ENCODE measurements around the gene INO80.

The INO80 gene

DNA sequence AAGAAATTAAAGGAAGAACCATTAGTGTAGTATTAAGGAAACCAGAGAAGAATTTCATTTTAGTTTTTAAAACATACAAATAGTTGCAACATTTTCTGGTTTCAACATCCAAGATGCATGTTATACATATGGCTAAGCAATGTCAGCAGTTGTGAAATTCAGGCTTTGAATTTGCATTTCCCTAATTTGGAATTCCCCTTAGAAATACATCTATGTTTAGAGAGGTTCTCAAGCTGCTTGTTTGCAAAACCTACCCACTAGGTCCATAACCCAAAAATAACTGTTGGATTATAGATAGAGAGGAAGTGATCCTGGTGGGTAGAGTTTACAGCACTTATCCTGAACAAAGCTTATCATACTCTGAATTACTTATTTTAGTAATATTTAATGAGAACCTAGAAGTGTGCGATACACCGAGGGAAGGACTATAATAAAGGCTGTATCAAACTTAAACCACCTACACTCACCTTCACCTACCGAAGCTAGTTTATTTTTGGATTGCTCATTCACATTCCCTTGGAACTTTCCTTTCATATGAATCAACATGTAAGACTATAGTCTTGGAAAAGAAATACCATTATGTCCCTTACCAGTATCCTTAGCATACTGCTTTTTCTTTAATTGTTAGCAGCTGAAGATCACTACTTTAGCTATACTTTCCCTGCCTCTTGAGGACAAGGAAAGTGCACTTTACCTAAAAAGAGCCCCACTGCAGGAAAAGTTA, 102.2 kb downstream of the INO80 start:
- Histone ChIP-seq H3K9ac (ENCODE audit: low read depth, low read length) (no peak overlapping the region), H3K9me3 (ENCODE audit: control insufficient read depth, insufficient read depth, low read length) (no peaks in the 10 kb centered on the region), H3K4me1 (ENCODE audit: control insufficient read depth, insufficient read depth, low read length) (no peaks in the 10 kb centered on the region), H3K27me3 (ENCODE audit: control insufficient read depth, insufficient read depth, low read length) (no peaks in the 10 kb centered on the region), H3K4me3 (ENCODE audit: low read depth, low read length) (no peak overlapping the region), H3K36me3 (ENCODE audit: control insufficient read depth, insufficient read depth, low read length) (peaks cover 6% of the 10 kb centered on the region)

DNA sequence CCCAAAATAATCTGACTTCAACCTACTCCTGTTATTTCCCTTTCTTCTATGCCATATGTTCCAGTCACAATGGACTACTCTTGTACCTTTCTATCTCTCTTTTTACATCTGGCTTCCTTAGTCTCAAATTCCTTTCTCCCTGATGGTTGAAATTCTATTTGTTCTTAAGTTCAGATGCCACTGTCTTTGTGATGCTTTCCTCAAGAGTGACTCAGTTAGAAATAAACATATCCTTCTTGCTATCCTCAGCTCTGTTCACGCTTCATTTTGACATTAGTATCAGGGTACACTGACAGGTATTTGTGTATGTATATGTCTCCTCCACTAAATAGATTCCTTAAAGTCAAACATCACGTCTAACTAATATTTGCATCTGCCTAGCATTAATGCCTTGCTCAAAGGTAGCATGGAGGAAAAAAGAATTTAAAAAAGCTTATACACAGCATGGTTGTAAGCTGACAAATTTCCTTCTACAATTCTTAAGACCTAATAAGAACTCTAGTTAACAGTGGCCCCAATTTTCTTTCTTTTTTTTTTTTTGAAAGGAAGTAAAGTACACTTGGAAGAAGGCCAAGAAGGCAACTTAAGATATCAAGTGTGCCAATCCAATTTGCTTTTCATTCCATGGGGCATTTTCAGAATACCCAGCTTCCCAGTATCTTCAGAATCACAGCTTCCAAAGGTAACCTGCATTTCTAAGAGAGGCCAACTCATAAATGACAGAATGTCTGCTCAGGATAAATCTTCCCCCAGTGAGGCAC, 104.8 kb downstream of the INO80 start:
- Histone ChIP-seq H3K36me3 (ENCODE audit: control insufficient read depth, insufficient read depth, low read length) (peaks cover 6% of the 10 kb centered on the region), H3K4me1 (ENCODE audit: control insufficient read depth, insufficient read depth, low read length) (no peaks in the 10 kb centered on the region), H3K27me3 (ENCODE audit: control insufficient read depth, insufficient read depth, low read length) (no peaks in the 10 kb centered on the region), H3K9me3 (ENCODE audit: control insufficient read depth, insufficient read depth, low read length) (no peaks in the 10 kb centered on the region), H3K9ac (ENCODE audit: low read depth, low read length) (no peak overlapping the region), H3K4me3 (ENCODE audit: low read depth, low read length) (no peak overlapping the region)

GRCh38 chr15:41010345-41010744, 105.7 kb downstream of the INO80 start:
- Histone ChIP-seq H3K9ac (ENCODE audit: low read depth, low read length) (no peak overlapping the region), H3K4me1 (ENCODE audit: control insufficient read depth, insufficient read depth, low read length) (no peaks in the 10 kb centered on the region), H3K27me3 (ENCODE audit: control insufficient read depth, insufficient read depth, low read length) (no peaks in the 10 kb centered on the region), H3K9me3 (ENCODE audit: control insufficient read depth, insufficient read depth, low read length) (no peaks in the 10 kb centered on the region), H3K36me3 (ENCODE audit: control insufficient read depth, insufficient read depth, low read length) (peaks cover 5% of the 10 kb centered on the region), H3K4me3 (ENCODE audit: low read depth, low read length) (no peak overlapping the region)

- H3K9me3 ChIP-seq (ENCODE audit: control insufficient read depth, insufficient read depth, low read length), result no peaks in the 10 kb centered on the region
- no peak overlapping the region for H3K4me3 ChIP-seq (ENCODE audit: low read depth, low read length)
- no peak overlapping the region for H3K9ac ChIP-seq (ENCODE audit: low read depth, low read length)
- H3K27me3 ChIP-seq (ENCODE audit: control insufficient read depth, insufficient read depth, low read length), result no peaks in the 10 kb centered on the region
- H3K4me1 ChIP-seq (ENCODE audit: control insufficient read depth, insufficient read depth, low read length), result no peaks in the 10 kb centered on the region
- no peaks in the 10 kb centered on the region for H3K36me3 ChIP-seq (ENCODE audit: control insufficient read depth, insufficient read depth, low read length)
These were observed 109.6 kb downstream of the INO80 start for GRCh38 chr15:41006479-41006878.

DNA sequence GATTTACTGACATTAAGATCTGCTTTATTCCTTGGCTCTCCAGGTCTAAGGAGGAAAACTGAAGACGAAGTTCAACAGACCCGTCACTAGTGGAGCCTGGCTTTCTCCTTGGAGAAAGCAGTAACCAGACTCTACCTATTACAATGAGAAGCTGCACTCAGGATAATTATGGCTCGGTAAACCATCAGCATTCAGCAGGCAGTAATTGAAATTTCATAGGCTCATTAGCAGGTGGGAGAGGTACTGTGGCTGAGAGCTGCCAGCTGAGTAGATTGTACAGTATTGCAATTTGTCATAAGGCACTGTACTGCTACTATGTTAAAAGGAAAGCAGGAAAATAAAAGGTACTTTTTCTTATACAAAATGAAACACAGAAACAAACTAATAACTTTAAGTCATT, 111.6 kb downstream of the INO80 start:
- Histone ChIP-seq H3K9me3 (ENCODE audit: control insufficient read depth, insufficient read depth, low read length) (no peaks in the 10 kb centered on the region), H3K27me3 (ENCODE audit: control insufficient read depth, insufficient read depth, low read length) (no peaks in the 10 kb centered on the region), H3K9ac (ENCODE audit: low read depth, low read length) (no peak overlapping the region), H3K4me3 (ENCODE audit: low read depth, low read length) (no peak overlapping the region), H3K36me3 (ENCODE audit: control insufficient read depth, insufficient read depth, low read length) (no peaks in the 10 kb centered on the region), H3K4me1 (ENCODE audit: control insufficient read depth, insufficient read depth, low read length) (no peaks in the 10 kb centered on the region)

DNA sequence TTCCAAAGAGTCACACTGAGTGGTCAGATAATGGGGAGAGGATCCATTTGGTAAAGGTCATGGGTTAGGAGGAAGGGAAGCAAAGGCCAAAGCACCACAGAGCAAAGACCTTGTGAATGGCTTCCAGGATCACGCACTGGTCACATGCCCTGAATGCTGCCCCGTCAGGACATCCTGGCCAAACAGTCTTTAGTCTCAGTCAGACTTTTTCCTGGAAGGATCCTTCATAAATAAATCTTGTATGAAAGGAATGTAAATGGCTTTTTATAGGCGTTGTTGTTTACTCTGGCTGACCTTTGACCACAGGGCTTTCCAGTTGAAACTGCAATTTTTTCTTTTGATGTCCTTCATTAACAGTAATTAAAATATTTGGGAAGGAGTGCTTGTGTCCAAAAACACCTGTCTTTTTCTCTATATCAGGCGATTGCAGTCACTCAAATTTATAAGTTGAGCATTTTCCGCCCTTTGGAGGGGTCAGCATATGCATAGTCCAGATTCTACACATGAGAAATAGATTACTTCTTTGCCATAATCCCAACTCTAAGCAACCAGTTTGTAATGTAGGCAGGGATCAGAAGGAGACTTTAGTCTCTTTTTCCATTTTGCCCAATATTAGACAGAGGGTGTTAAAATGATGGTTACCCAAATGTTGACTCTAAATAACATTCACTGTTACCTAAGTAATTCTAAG, 114.4 kb downstream of the INO80 start:
- H3K4me3 ChIP-seq (ENCODE audit: low read depth, low read length), result no peak overlapping the region
- H3K36me3 ChIP-seq (ENCODE audit: control insufficient read depth, insufficient read depth, low read length), result no peaks in the 10 kb centered on the region
- H3K27me3 ChIP-seq (ENCODE audit: control insufficient read depth, insufficient read depth, low read length), result no peaks in the 10 kb centered on the region
- no peak overlapping the region for H3K9ac ChIP-seq (ENCODE audit: low read depth, low read length)
- H3K4me1 ChIP-seq (ENCODE audit: control insufficient read depth, insufficient read depth, low read length), result no peaks in the 10 kb centered on the region
- no peaks in the 10 kb centered on the region for H3K9me3 ChIP-seq (ENCODE audit: control insufficient read depth, insufficient read depth, low read length)

GRCh38 chr15:40999190-40999589, 116.9 kb downstream of the INO80 start:
- H3K9ac ChIP-seq (ENCODE audit: low read depth, low read length), result no peak overlapping the region
- H3K27me3 ChIP-seq (ENCODE audit: control insufficient read depth, insufficient read depth, low read length), result no peaks in the 10 kb centered on the region
- peaks cover 4% of the 10 kb centered on the region for H3K36me3 ChIP-seq (ENCODE audit: control insufficient read depth, insufficient read depth, low read length)
- no peaks in the 10 kb centered on the region for H3K4me1 ChIP-seq (ENCODE audit: control insufficient read depth, insufficient read depth, low read length)
- no peaks in the 10 kb centered on the region for H3K9me3 ChIP-seq (ENCODE audit: control insufficient read depth, insufficient read depth, low read length)
- no peak overlapping the region for H3K4me3 ChIP-seq (ENCODE audit: low read depth, low read length)

- H3K36me3 ChIP-seq (ENCODE audit: control insufficient read depth, insufficient read depth, low read length), result peaks cover 10% of the 10 kb centered on the region
- H3K27me3 ChIP-seq (ENCODE audit: control insufficient read depth, insufficient read depth, low read length), result no peaks in the 10 kb centered on the region
- H3K9me3 ChIP-seq (ENCODE audit: control insufficient read depth, insufficient read depth, low read length), result no peaks in the 10 kb centered on the region
- H3K4me3 ChIP-seq (ENCODE audit: low read depth, low read length), result no peak overlapping the region
- H3K4me1 ChIP-seq (ENCODE audit: control insufficient read depth, insufficient read depth, low read length), result no peaks in the 10 kb centered on the region
- no peak overlapping the region for H3K9ac ChIP-seq (ENCODE audit: low read depth, low read length)
These were observed 120.4 kb downstream of the INO80 start for GRCh38 chr15:40995656-40996055.

- no peaks in the 10 kb centered on the region for H3K9me3 ChIP-seq (ENCODE audit: control insufficient read depth, insufficient read depth, low read length)
- no peaks in the 10 kb centered on the region for H3K27me3 ChIP-seq (ENCODE audit: control insufficient read depth, insufficient read depth, low read length)
- H3K36me3 ChIP-seq (ENCODE audit: control insufficient read depth, insufficient read depth, low read length), result peaks cover 10% of the 10 kb centered on the region
- H3K4me1 ChIP-seq (ENCODE audit: control insufficient read depth, insufficient read depth, low read length), result no peaks in the 10 kb centered on the region
- H3K9ac ChIP-seq (ENCODE audit: low read depth, low read length), result no peak overlapping the region
- no peak overlapping the region for H3K4me3 ChIP-seq (ENCODE audit: low read depth, low read length)
These were observed 123.3 kb downstream of the INO80 start for GRCh38 chr15:40992825-40993224.

GRCh38 chr15:40992241-40992741, 123.8 kb downstream of the INO80 start:
- Histone ChIP-seq H3K27me3 (ENCODE audit: control insufficient read depth, insufficient read depth, low read length) (no peaks in the 10 kb centered on the region), H3K4me3 (ENCODE audit: low read depth, low read length) (no peak overlapping the region), H3K9me3 (ENCODE audit: control insufficient read depth, insufficient read depth, low read length) (no peaks in the 10 kb centered on the region), H3K9ac (ENCODE audit: low read depth, low read length) (no peak overlapping the region), H3K4me1 (ENCODE audit: control insufficient read depth, insufficient read depth, low read length) (no peaks in the 10 kb centered on the region), H3K36me3 (ENCODE audit: control insufficient read depth, insufficient read depth, low read length) (peaks cover 13% of the 10 kb centered on the region)

- Histone ChIP-seq H3K4me1 (ENCODE audit: control insufficient read depth, insufficient read depth, low read length) (no peaks in the 10 kb centered on the region), H3K36me3 (ENCODE audit: control insufficient read depth, insufficient read depth, low read length) (peaks cover 21% of the 10 kb centered on the region), H3K27me3 (ENCODE audit: control insufficient read depth, insufficient read depth, low read length) (no peaks in the 10 kb centered on the region), H3K4me3 (ENCODE audit: low read depth, low read length) (no peak overlapping the region), H3K9me3 (ENCODE audit: control insufficient read depth, insufficient read depth, low read length) (no peaks in the 10 kb centered on the region), H3K9ac (ENCODE audit: low read depth, low read length) (no peak overlapping the region)
These were observed 124.7 kb downstream of the INO80 start for GRCh38 chr15:40991355-40991754.
